ENCODE results near the gene TBX1. TPM values are rescaled to one million over a fixed set of nuclear protein-coding genes. Genes with fewer than 3 reads are reported as not detected.

TBX1 gene
- total RNA-seq, 2 experiments from 2014 or later = 0.23 TPM; not detected in 1

DNA sequence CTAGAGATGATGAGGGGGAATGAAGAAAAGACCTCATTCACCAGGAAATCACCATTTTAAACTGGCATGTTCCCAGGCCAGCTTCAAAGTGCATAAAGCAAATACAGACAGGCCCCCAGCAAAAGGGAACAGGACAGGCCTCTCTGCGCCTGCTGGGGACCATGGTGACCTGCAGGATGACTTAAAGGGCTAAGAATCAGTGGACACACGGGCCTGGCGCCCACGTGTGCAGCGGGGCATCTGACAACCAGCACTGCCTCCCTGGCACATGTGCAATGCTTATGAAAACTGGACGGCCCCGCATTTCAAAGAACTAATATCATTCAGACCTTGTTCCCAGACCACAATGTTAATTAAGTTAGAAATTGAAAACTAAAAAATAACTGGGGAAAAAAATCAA lies 35.6 kb downstream of the TBX1 start:
- Histone ChIP-seq H3K27ac (ENCODE audit: low read depth, low read length, poor library complexity, severe bottlenecking) (no peak overlapping the region), H4K20me1 (ENCODE audit: insufficient read depth, low read length) (no peaks in the 10 kb centered on the region), H3K4me3 (ENCODE audit: low read depth, low read length, poor library complexity, severe bottlenecking) (no peak overlapping the region), H3K4me1 (ENCODE audit: insufficient read depth, low read length, poor library complexity, severe bottlenecking) (no peaks in the 10 kb centered on the region), H3K79me2 (ENCODE audit: insufficient read depth, low read depth, low read length) (no peaks in the 10 kb centered on the region), H3K4me2 (ENCODE audit: low read length) (no peak overlapping the region), H2AFZ (ENCODE audit: low read length) (no peak overlapping the region), H3K36me3 (ENCODE audit: insufficient read depth, low read length) (peaks cover 18% of the 10 kb centered on the region), H3K9me2 (ENCODE audit: insufficient read depth, low read length) (no peaks in the 10 kb centered on the region), H3K9me3 (ENCODE audit: low read length) (no peaks in the 10 kb centered on the region)
- DNase-seq (ENCODE audit: low spot score) = no peak
- no peak for TF ChIP-seq CTCF (conservative IDR thresholded peaks at IDR 0.05; ENCODE audit: low read length)
- no peak for TF ChIP-seq EZH2phosphoT487 (IDR thresholded peaks at IDR 0.05; ENCODE audit: borderline replicate concordance, low read depth, low read length)
- intact Hi-C loops (cut with micrococcal nuclease; ENCODE audit: unreplicated experiment) = no loop called here
- no TSS peak for BruUV-seq (replicated peaks)
- CTCF ChIA-PET (ENCODE audit: unreplicated experiment) = no interaction called here
- POLR2A ChIA-PET = no interaction called here

DNA sequence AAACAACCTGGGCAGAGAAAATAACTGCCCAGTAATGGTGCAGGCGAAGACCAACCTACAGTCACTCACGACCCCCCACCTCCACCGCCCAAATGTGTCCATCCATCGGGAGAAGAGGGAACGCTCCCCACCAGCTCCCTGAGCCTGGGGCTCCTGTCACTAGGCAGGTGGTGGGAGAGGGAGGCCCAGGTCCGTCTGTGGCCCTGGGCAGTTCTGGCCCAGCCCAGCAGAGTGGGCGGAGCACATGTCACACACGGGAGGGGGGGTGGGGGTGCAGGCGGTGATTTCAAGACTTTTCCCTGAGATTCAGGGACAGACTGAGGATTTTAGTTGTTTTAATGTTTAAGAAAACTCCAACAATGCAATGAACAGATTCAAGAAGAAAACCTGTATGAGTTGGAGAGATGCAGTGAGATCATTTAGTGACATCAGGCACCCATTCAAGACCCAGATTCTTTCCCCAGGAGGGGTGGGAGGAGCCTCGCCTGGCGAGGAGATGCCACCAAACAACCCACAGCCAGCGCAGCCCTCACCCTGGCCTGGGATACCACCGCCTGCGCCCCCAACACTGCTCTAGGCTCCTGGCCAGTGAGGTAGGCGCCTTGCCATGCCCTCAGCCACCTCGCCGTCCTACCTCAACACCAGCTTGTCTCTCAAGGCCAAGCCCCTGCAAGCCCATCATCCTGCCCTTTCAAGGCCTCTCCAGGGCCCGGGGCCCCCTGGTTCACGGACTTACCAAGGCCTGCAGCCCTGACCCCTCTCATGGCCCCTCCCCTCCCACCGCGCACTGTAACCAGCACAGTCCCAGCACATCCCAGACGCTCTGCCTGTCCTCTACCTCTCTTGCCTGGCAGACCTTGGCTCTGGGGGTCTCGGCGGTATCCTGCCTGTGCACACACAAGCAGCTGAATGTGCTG lies 36.8 kb downstream of the TBX1 start:
- intact Hi-C loops (cut with micrococcal nuclease; ENCODE audit: unreplicated experiment) = no loop called here
- no peak for TF ChIP-seq CTCF (conservative IDR thresholded peaks at IDR 0.05; ENCODE audit: low read length)
- no peak for TF ChIP-seq EZH2phosphoT487 (IDR thresholded peaks at IDR 0.05; ENCODE audit: borderline replicate concordance, low read depth, low read length)
- BruUV-seq (replicated peaks) = no TSS peak

DNA sequence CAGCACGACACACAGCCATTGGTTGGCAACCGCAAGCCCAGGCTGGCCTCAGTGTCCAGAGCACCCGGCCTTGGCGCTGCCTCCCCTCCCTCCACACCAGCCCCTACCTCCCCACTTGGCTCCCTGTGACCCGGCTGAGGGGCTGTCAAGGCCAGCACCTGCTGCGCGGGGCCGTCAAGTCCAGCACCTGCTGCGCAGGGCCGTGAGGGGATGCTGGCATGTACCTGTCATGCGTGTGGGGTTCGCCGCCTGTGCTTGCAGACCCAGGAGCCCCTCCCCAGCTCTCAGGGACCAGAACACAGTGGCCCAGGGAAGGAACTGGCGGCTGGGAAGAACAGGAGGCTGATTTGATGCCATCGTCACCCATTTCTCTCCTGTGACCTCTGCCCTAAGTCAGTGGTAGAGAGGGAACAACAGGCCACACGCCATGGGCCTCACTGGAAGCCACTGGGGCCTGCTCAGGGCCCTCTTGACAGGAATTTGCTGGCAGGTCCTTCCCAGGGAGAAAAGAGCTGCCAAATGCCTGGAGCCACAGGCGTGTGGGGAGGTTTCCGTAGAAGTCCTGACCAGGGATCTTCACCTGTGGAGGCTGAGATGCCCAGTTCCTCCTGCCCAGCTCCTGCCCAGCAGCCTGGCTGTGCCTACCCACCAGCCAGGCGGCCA lies 37.6 kb downstream of the TBX1 start:
- DNase-seq (ENCODE audit: low spot score) = no peak
- no peaks in the 10 kb centered on the region for H3K4me1 ChIP-seq (ENCODE audit: insufficient read depth, low read length, poor library complexity, severe bottlenecking)
- intact Hi-C loops (cut with micrococcal nuclease; ENCODE audit: unreplicated experiment) = no loop called here
- ChIA-PET POLR2A (no interaction called here), CTCF (ENCODE audit: unreplicated experiment) (no interaction called here)
- BruUV-seq (replicated peaks) = no TSS peak
- H3K79me2 ChIP-seq (ENCODE audit: insufficient read depth, low read depth, low read length) = no peaks in the 10 kb centered on the region
- no peak overlapping the region for H3K4me2 ChIP-seq (ENCODE audit: low read length)
- no peaks in the 10 kb centered on the region for H4K20me1 ChIP-seq (ENCODE audit: insufficient read depth, low read length)
- no peaks in the 10 kb centered on the region for H3K9me3 ChIP-seq (ENCODE audit: low read length)
- H3K4me3 ChIP-seq (ENCODE audit: low read depth, low read length, poor library complexity, severe bottlenecking) = no peak overlapping the region
- H3K36me3 ChIP-seq (ENCODE audit: insufficient read depth, low read length) = peaks cover 10% of the 10 kb centered on the region
- H3K9me2 ChIP-seq (ENCODE audit: insufficient read depth, low read length) = no peaks in the 10 kb centered on the region
- no peak for TF ChIP-seq EZH2phosphoT487 (IDR thresholded peaks at IDR 0.05; ENCODE audit: borderline replicate concordance, low read depth, low read length)
- TF ChIP-seq CTCF (conservative IDR thresholded peaks at IDR 0.05; ENCODE audit: low read length) = no peak
- no peak overlapping the region for H2AFZ ChIP-seq (ENCODE audit: low read length)
- H3K27ac ChIP-seq (ENCODE audit: low read depth, low read length, poor library complexity, severe bottlenecking) = no peak overlapping the region

More for the DNA sequence above, 36.8 kb downstream of the TBX1 start:
- DNase-seq (ENCODE audit: low spot score) = no peak
- H2AFZ ChIP-seq (ENCODE audit: low read length) = no peak overlapping the region
- H3K27ac ChIP-seq (ENCODE audit: low read depth, low read length, poor library complexity, severe bottlenecking) = no peak overlapping the region
- no peak overlapping the region for H3K4me2 ChIP-seq (ENCODE audit: low read length)
- CTCF ChIA-PET (ENCODE audit: unreplicated experiment) = no interaction called here
- peaks cover 11% of the 10 kb centered on the region for H3K36me3 ChIP-seq (ENCODE audit: insufficient read depth, low read length)
- POLR2A ChIA-PET = no interaction called here
- H3K4me1 ChIP-seq (ENCODE audit: insufficient read depth, low read length, poor library complexity, severe bottlenecking) = no peaks in the 10 kb centered on the region
- H4K20me1 ChIP-seq (ENCODE audit: insufficient read depth, low read length) = no peaks in the 10 kb centered on the region
- no peaks in the 10 kb centered on the region for H3K9me2 ChIP-seq (ENCODE audit: insufficient read depth, low read length)
- no peaks in the 10 kb centered on the region for H3K79me2 ChIP-seq (ENCODE audit: insufficient read depth, low read depth, low read length)
- H3K9me3 ChIP-seq (ENCODE audit: low read length) = no peaks in the 10 kb centered on the region
- no peak overlapping the region for H3K4me3 ChIP-seq (ENCODE audit: low read depth, low read length, poor library complexity, severe bottlenecking)
